Neural crest cell (in vitro differentiated cells): ENCODE data around the gene BAIAP2L1. TPM values are rescaled to one million over a fixed set of nuclear protein-coding genes. Genes with fewer than 3 reads are reported as not detected.

Source experiments
- DNase-seq: peaks from one replicate; pipeline ENCODE4 v3.0.0; 2021; ENCODE audit warnings: low read depth, mixed read lengths, low spot score
- H3K27ac Mint-ChIP-seq: one replicate; pipeline ENCODE4 v1.8.0; 2021; ENCODE audit warnings: mild to moderate bottlenecking, mixed read lengths; ENCODE audit not compliant: unreplicated experiment
- H3K27me3 Mint-ChIP-seq: 2 replicates; pipeline ENCODE4 v1.8.0; 2021; ENCODE audit warnings: low read depth, mild to moderate bottlenecking, mixed read lengths
- H3K36me3 Mint-ChIP-seq: 2 replicates; pipeline ENCODE4 v1.8.0; 2021; ENCODE audit warnings: low read depth, mild to moderate bottlenecking, mixed read lengths
- H3K4me1 Mint-ChIP-seq: 2 replicates; pipeline ENCODE4 v1.8.0; 2021; ENCODE audit warnings: mixed read lengths
- H3K4me3 Mint-ChIP-seq: one replicate; pipeline ENCODE4 v1.8.0; 2021; ENCODE audit warnings: mild to moderate bottlenecking, mixed read lengths
- H3K9me3 Mint-ChIP-seq: 2 replicates; pipeline ENCODE4 v1.8.0; 2021; ENCODE audit warnings: mixed read lengths
- total RNA-seq: library from RNA; stranded (reverse); gene quantifications from 2 replicates; pipeline ENCODE4 v1.2.1, GENCODE V29; 2021
- TF ChIP-seq, protein P1 (sequence below): fragments of 200-600 bp; sonication (generic); conservative IDR thresholded peaks from 2 replicates; pipeline ENCODE4 v1.5.0; 2021; ENCODE audit warnings: antibody characterized with exemption, mild to moderate bottlenecking

BAIAP2L1 gene
- total RNA-seq, 1 donor from 2014 or later, result 1.5 TPM

- H3K9me3 Mint-ChIP-seq, result no peaks in the 10 kb centered on the region
- no peaks in the 10 kb centered on the region for H3K27me3 Mint-ChIP-seq
- no peak overlapping the region for H3K4me3 Mint-ChIP-seq
- DNase-seq, result no peak
- no peaks in the 10 kb centered on the region for H3K36me3 Mint-ChIP-seq
- TF ChIP-seq, protein P1, sequence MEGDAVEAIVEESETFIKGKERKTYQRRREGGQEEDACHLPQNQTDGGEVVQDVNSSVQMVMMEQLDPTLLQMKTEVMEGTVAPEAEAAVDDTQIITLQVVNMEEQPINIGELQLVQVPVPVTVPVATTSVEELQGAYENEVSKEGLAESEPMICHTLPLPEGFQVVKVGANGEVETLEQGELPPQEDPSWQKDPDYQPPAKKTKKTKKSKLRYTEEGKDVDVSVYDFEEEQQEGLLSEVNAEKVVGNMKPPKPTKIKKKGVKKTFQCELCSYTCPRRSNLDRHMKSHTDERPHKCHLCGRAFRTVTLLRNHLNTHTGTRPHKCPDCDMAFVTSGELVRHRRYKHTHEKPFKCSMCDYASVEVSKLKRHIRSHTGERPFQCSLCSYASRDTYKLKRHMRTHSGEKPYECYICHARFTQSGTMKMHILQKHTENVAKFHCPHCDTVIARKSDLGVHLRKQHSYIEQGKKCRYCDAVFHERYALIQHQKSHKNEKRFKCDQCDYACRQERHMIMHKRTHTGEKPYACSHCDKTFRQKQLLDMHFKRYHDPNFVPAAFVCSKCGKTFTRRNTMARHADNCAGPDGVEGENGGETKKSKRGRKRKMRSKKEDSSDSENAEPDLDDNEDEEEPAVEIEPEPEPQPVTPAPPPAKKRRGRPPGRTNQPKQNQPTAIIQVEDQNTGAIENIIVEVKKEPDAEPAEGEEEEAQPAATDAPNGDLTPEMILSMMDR, result no peak
- H3K27ac Mint-ChIP-seq, result no peak overlapping the region
- H3K4me1 Mint-ChIP-seq, result peaks cover 1% of the 10 kb centered on the region
Measured at GRCh38 chr7:98295467-98296192, 105.3 kb downstream of the BAIAP2L1 start.

- Mint-ChIP-seq H3K27me3 (no peaks in the 10 kb centered on the region), H3K27ac (no peak overlapping the region), H3K4me3 (no peak overlapping the region), H3K9me3 (no peaks in the 10 kb centered on the region), H3K4me1 (no peaks in the 10 kb centered on the region), H3K36me3 (no peaks in the 10 kb centered on the region)
- peak; percentile 61 for DNase-seq
- TF ChIP-seq, protein P1, result peak; percentile 85
Measured at GRCh38 chr7:98294798-98295382, 106.0 kb downstream of the BAIAP2L1 start.

DNA sequence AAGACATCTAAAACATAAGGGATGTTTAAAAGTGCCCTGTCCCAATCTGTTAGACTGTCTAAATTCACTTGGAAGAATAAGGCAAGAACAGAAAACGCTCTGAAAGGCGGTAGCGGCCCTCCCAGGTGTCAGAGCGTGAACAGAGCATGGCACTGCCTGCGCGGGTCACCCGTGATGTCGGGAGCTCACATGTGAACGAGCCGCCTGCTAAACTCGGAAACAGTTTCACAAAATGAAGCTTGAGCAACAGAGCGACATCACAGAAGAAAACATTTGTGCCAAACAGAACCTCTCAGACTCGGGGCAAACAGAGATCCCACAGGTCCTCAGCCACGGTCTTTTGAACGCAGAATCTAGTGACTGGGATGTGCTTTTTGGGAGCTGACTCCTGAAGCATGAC, 106.6 kb downstream of the BAIAP2L1 start:
- no peaks in the 10 kb centered on the region for H3K27me3 Mint-ChIP-seq
- DNase-seq, result no peak
- no peak overlapping the region for H3K4me3 Mint-ChIP-seq
- H3K27ac Mint-ChIP-seq, result no peak overlapping the region
- TF ChIP-seq, protein P1, result no peak
- no peaks in the 10 kb centered on the region for H3K4me1 Mint-ChIP-seq
- no peaks in the 10 kb centered on the region for H3K9me3 Mint-ChIP-seq
- no peaks in the 10 kb centered on the region for H3K36me3 Mint-ChIP-seq

DNA sequence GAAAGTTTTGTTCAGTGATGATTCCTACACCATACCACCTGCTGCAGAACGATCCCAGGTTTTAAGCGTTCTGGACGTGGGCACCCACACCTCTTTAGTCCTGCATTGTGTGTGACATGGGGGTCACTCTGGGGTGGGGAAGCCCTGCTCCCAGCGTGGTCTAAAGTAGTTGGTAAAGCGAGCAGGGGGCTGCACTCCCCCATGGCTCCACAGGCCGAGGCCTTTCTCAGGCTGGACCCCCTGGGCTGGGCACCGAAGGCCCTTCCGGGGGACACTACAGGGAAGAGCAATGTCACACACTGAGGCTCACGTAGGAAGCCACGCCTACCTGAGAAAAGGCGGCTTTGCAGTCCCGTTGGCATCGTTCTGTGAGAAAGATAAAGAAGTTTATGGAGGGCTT, 107.1 kb downstream of the BAIAP2L1 start:
- Mint-ChIP-seq H3K27me3 (no peaks in the 10 kb centered on the region), H3K9me3 (no peaks in the 10 kb centered on the region), H3K4me3 (no peak overlapping the region), H3K36me3 (no peaks in the 10 kb centered on the region), H3K4me1 (no peaks in the 10 kb centered on the region), H3K27ac (no peak overlapping the region)
- DNase-seq, result no peak
- TF ChIP-seq, protein P1, result no peak

DNA sequence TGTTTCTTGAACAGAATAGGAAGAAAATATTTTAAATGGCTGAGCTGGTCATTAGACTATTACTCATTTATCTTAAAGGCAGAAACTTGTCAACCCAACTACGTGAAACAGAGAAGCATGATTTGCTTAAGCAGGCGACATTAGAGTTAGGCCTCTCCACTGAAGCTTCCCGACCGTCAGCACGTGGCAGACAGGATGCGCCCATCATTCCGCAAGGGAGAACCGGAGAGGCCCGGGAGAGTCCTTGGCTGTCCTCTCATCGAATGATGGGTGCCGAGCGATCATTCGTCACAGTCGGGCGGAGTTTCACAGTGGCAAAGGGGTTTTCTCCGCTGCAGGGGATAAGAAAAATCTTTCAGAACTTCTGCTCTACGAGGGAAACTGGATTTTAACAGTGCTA, 107.6 kb downstream of the BAIAP2L1 start:
- Mint-ChIP-seq H3K4me1 (no peaks in the 10 kb centered on the region), H3K9me3 (no peaks in the 10 kb centered on the region), H3K27ac (no peak overlapping the region), H3K27me3 (no peaks in the 10 kb centered on the region), H3K36me3 (no peaks in the 10 kb centered on the region), H3K4me3 (no peak overlapping the region)
- TF ChIP-seq, protein P1, result no peak
- DNase-seq, result no peak
